HG03457 (cell line): ENCODE results near the gene TMC8.
A peak's percentile ranks its signal among the peaks of the same experiment; 100 is the strongest.
"Not testable (repeated sequence)": the region's sequence is repeated elsewhere in the genome, so short reads cannot be mapped to it uniquely, and the experiment has no call there.

Source experiments
- ATAC-seq: cut with Tn5 transposase; IDR thresholded peaks from one replicate; pipeline ENCODE4 v1.9.1; 2021; ENCODE audit warnings: moderate number of reproducible peaks; ENCODE audit not compliant: unreplicated experiment

The TMC8 gene

GRCh38 chr17:78133179-78133951 lies 2.8 kb downstream of the TMC8 start:
- no peak for ATAC-seq

DNA sequence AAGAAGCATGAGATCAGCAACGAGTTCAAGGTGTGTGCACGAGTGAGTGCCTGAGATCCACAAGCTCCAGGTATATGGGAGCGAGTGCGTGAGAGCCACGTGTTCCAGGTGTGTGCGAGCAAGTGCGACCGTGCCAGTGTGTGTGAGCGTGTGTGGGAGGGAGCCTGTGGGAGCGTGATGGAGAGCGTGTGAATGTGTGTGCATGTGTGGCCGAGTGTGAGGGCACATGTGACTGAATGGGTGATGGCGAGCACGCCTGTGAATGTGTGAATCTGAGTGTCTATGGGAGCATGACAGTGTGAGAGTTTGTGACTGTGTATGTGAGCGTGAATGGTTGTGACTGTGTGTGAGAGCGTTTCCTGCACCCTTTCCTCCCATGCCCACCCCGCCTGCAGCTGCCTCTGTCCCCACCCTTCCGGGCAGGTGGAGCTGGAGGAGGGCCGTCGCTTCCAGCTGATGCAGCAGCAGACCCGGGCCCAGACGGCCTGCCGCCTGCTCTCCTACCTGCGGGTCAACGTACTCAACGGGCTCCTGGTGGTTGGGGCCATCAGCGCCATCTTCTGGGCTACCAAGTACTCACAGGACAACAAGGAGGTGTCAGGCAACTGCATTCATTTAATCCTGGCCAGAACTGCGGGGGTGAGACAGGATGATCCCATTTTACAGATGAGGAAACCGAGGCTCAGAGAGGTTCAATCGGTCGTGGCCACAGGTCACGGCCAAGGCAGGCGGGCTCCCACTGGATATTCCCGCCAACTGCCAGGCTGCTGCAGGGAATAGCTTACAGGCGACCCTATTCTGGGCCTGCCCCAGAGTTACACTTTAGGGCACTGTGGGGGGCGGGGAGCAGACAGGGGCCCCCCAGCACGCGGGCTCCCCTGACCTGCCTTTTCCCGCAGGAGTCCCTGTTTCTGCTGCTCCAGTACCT lies 3.7 kb downstream of the TMC8 start:
- ATAC-seq: no peak

- no peak for ATAC-seq
Measured at GRCh38 chr17:78134899-78135385, 4.4 kb downstream of the TMC8 start.

DNA sequence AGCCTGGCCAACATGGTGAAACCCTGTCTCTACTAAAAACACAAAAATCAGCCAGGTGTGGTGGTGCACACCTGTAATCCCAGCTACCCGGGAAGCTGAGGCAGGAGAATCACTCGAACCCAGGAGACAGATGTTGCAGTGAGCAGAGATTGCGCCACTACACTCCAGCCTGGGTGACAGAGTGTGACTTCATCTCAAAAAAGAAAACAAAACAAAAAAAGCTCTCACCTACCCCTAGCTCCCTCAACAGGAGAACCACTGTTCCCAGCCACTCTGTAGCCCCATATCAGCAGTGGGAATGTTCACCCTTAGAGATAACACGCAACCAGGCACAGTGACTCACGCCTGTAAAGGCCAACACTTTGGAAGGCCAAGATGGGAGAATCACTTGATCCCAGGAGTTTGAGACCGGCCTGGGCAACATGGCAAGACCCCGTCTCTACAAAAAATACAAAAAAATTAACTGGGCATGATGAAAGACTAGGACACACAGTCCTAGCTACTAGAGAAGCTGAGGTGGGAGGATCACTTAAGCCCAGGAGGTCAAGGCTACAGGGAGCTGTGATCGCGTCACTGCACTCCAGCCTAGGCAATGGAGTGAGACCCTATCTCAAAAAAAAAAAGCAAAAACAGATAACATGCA lies 5.4 kb downstream of the TMC8 start:
- ATAC-seq: no peak

- no peak for ATAC-seq
Measured at GRCh38 chr17:78137392-78138203, 7.0 kb downstream of the TMC8 start.

GRCh38 chr17:78138204-78139060 lies 7.9 kb downstream of the TMC8 start:
- no peak for ATAC-seq

GRCh38 chr17:78139861-78140168 lies 9.2 kb downstream of the TMC8 start:
- not testable (repeated sequence) for ATAC-seq

GRCh38 chr17:78140169-78141051 lies 9.8 kb downstream of the TMC8 start:
- peak; percentile 56 for ATAC-seq

DNA sequence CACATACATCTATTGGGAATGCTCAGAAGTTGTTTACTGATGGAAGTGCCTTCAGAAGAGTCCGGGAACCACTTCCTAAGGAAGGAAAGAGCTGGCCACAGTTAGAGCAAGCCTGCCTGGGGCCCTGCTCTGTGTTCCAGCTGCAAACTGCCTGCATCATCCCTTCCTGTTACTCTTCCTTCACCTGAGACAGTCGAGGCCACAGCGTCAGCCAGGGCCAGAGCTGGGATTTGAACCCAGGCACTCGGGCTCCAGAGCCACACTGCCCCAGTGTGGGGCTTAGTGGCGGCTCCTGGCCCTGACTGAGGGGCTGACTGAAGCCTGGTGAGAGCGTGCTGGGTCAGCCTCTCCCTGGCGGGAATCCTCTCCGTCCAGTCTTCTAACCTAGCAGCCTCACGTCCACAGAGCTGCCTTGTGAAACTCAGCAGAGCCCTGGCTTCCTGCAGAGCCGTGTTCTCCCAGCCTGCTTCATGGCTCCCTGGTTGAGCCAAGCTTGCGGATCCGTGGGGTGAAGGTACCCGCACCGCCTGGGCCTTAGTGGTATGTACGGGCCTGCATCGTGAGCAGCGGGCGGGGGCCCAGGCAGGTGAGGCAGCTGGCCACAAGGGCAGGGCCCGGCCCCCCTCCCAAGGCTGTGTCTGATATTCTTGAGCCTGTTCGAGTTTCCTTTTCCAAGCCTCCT lies 11.0 kb downstream of the TMC8 start:
- ATAC-seq: no peak

DNA sequence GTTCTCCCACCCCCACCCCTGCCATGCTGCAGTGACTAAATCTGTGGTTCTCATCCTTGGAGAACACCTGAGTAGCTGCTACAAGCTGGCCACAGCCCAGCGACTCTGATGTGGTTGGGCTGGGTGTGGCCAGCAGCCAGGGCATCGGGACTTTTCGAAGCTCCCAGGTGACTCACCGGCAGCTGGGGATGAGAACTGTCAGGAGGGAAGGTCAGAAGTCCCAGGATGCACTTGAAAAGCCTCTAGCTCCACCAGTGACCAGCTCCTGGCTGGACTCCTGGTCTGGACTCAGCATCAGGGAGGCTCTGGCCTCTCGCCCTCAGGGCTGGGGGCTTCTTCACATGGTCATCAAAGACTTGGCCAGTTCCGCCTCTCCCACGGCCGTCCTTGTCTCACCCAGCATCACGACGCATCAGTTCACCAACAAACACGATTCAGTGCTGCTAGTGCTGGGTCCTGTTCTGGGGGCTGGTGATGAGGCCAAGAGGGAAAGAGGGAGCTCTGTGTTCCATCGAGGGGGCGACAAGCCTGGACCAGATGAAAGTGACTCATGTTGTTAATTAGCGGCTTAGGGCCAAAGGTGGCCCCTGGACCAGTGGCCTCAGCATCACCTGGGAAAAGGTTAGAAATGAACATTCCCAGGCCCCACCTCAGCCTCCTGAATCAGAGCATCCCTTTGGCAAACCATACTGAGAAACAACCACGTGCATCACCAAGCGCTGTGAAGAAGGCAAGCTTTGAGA lies 11.7 kb downstream of the TMC8 start:
- no peak for ATAC-seq

GRCh38 chr17:78143214-78144146 lies 12.9 kb downstream of the TMC8 start:
- no peak for ATAC-seq

DNA sequence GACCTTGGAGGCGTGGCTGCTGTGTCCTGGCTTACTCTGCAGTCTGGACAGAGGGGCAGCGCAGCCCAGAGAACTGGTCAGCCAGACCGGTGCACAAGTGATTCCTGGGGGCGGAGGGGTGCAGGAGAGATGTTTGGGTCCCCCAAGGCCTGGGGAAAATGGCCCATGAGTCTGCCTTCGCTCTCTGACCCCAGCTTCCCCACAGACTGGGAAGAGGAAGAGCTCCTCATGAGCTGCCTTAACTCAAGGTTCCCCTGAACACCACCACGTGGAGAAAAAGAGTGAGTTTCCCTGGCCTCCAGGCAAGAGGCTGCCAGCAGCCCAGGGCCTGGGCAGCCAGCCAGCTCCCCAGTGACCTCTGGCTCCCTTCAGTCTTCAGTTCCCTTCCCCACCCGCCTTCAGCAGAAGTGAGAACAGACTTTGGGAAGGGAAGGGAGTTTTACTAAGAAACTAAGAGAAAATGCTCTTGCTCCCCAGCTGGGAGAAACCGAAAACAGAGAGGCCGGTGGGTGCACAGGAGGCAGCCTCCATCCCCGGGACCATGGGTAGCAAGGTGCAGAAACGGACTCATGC lies 13.7 kb downstream of the TMC8 start:
- ATAC-seq: no peak

- no peak for ATAC-seq
Measured at GRCh38 chr17:78144736-78145641, 14.4 kb downstream of the TMC8 start.

GRCh38 chr17:78146471-78146869 lies 15.9 kb downstream of the TMC8 start:
- no peak for ATAC-seq

GRCh38 chr17:78146881-78147280 lies 16.3 kb downstream of the TMC8 start:
- ATAC-seq: no peak
